ENCODE data around the gene HDAC9.

HDAC9 gene

DNA sequence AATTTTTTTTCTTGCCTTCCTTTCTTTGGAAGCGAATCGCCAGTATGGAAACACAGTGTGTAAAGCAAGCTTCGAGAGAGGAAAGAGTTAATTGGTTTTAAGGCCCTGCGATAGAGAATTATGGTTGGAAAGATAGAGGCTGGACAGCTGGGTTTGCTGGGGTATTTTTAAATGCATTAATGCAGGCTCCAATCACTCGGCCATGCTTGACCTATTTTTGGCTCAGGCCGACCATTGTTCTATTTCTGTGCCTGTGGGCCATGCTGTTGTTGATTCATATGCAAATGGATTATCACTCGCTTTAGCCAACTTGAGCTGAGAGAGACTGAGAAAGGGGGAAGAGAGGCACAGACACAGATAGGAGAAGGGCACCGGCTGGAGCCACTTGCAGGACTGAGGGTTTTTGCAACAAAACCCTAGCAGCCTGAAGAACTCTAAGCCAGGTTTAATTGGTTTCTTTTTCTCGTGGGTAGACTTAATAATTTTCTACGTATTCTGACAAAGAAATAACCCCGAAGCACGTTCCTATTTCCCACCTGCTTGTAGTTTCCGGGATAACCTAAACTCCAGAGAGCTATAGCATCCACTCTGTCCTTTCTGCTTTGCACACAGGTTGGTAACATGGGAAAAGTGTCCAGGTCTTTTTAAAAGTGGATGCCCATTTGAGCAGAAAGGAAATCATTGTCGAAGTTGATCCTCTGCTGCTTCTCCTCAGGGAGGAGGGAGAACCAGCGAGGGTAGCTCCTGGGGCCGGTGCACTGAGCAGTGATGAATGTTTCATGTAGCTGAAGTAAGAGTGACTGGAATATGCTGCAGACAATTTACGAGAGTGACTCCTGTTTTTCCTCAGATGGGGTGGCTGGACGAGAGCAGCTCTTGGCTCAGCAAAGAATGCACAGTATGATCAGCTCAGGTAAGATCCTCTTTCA is at the start of gene HDAC9:
TSS of gene HDAC9 (plus strand) at position 338 of the 929 bp plus-strand sequence. CDS start at position 892, 554 bp downstream.
- peak; percentile 94 for DNase-seq (ENCODE audit: low spot score)

DNA sequence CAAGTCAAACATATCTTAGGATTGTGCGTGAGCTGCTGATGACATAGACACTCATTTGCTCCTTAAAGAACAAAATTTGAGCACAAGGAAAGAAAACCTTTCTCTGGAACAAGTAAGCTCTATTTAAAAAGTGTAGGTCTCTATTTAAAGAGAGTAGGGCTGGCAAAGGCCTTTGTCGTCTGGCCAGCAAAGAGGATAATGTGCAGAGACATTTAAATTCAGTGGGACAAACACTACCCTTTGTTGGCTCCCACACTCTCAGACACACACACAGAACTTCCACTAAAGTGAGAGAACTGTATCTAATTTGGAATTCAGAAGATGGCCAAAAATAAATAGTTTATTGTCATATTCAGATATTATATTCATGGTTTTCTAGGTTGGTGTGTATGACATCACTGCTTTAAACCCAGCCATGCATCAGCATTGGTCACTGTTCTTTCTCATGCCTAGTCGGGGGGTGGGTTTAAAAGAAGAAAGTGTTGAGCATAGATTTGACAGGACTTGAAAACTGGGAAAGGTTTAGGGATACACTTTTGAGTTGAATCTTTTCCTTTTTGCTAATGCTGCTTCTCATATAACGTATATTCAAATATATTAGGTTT is 49.5 kb upstream of the HDAC9 start:
- no peak for DNase-seq (ENCODE audit: low spot score)

DNA sequence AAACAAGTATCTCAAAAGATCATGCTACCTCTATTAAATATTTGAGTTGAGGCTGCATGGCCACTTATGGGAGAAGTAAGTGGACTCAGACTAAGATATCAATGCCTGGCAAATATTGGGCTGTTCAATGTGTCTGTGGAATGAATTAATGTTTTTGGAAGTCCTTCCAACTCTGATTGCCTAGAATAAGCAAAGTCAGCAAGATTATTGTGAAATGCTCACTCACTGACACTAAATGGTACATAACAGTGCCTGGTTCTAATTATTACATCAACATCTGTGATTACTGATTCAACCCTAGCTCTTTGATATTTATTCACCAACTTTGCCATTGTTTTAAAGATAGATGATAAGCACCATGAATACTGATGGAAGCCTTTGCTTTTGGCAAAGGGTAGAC is 45.5 kb upstream of the HDAC9 start:
- no peak for DNase-seq (ENCODE audit: low spot score)

DNA sequence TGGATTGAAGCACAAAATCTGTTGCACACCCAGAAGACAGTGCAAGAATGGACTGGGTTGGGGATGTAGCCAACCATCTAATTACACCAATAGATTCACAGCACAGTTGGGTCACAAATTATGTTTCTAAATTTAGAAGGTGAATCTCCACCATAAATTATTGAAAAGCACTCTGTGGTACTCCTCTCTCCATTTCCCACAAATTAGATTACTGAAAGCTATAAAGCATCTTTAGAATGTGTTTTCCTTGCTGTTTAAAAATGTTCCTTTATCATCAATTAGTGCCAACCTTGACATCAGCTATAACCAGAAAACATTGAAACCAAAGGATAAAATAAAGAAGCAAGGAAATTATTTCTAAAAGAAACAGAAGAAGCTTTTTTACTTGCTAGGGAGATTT is 39.9 kb upstream of the HDAC9 start:
- no peak for DNase-seq (ENCODE audit: low spot score)

DNA sequence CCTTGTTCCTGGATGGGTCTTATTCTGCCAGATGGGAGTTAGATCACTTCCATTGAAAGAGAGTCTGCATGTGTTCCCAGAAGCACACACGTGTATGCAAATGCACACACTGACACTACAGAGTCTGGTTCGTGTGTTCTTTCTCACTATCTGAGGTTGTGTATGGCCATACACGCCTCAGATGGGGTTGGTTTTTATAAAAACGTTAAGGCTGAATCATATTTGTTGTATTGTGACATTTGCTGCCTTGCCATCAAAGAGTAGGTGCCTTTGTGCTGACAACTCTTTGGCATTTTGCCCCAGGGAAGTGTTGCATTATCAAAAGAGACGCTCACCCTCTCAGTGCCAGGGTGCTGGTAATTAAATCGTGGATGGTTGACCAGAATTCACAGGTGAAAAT is 37.7 kb upstream of the HDAC9 start:
- no peak for DNase-seq (ENCODE audit: low spot score)

DNA sequence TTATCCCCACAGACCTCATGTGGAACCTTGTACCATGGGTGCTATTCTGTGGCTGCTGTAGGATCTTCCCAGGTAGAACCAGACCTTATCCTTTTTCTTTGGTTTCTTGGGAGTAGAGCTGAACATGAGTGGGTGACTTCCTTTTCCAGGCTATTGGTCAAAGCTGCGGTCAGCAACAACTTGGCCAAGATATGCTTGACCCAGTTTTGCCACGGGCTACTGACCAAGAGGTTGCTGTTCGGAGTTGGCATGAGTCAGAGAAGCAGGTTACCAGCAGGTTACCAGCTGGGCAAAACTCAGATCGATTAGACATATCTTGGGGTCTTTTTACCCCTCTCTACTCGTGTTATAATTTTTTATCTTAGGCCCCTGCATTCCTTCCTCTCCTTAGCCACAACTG is 36.7 kb upstream of the HDAC9 start:
- no peak for DNase-seq (ENCODE audit: low spot score)

DNA sequence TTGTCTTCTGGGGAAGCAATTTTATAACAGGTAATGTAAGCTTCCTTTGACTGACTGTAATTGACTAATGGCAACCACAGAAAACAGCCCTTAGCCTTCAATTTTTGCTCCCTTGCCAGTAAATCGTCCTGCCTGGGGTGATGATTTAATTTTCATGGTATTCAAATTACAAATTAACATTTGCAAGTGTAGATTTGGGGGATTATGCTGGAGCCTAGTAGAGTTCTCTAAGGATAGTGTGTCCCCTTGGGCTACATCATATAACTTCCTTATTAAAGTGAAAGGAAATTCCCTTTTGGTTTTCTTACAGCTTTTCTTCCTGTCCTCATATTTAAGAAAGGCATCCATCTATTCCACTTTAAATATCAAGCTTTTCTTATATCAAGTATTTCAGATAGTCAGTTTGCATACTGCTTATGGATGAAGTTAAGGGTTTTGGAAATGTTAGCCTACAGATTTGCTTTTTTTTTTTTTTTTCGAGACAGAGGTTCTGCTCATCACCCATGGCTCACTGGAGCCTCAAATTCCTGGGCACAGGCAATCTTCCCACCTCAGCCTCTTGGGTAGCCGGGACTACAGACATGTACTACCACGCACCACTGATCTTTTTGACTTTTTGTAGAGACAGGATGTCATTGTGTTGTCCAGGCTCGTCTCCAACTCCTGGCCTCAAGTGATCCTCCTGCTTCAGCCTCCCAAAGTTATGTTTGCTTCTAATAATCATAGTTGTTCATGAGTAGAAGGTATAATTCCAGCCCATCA is 35.9 kb upstream of the HDAC9 start:
- DNase-seq (ENCODE audit: low spot score), result no peak

DNA sequence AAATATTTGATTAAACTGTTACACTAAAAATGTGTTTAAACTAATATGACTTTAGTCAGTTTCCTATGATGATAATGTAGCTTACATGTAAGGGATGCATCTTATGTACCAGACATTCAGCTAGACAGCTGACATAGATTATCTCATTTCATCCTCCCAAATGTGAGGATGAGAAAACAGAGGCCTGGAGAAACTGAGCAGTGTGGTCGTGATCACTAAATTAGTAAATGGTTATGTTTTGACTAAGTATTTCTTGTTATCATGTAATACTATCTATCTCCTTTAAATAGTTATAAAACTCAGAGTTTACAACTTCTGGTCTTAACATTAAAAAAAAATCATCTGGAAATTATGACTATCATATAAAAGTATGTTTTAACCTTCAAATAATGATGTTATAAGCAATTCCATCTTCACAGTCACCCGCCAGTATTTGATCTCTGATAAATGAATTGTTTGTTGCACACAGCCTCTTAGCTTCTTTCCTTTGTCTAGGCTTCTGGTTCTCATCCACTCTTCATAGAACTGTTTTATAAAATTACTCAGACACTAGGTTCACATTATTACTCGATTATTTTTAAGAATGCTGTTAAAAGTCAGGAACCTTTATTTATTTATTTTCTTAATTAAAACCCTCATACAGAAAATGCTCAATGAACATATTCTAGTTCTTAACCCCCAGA is 33.6 kb upstream of the HDAC9 start:
- DNase-seq (ENCODE audit: low spot score), result no peak

DNA sequence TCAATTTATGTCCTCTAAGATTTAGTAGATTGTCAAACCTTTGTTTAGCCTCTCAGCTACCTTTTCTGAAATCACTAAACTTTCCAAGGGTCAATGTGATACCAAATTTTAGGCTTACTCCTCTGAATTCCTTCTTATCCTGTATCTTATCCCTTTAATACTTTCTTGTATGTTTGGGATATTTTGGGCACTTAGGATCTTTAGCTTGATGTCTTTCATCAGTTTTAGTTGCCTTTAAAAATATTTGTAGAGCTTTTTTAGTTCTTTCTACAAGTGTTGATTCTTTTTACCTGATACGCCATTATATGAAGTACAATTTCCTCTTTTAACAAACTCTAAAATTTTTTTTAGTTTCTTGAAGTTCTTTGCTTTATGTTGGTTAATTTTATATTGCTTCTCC is 30.7 kb upstream of the HDAC9 start:
- no peak for DNase-seq (ENCODE audit: low spot score)

DNA sequence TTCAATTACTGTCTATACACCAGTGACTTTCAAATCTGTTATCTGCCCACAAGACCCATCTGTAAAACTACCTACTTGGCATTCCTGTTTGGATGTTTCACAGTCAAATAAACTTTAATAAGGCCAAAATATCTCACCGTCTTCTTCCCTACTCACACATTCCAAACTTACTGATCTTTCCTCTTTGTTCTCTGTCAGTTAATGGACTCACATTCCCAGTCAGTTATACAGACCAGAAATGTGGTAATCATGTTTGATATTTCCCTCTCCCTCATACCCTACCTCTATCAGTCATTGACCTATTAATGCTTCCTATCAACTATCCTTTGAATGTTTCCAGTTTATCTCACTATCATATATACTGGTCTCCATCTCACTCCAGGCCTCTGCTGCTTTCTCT is 28.5 kb upstream of the HDAC9 start:
- no peak for DNase-seq (ENCODE audit: low spot score)

DNA sequence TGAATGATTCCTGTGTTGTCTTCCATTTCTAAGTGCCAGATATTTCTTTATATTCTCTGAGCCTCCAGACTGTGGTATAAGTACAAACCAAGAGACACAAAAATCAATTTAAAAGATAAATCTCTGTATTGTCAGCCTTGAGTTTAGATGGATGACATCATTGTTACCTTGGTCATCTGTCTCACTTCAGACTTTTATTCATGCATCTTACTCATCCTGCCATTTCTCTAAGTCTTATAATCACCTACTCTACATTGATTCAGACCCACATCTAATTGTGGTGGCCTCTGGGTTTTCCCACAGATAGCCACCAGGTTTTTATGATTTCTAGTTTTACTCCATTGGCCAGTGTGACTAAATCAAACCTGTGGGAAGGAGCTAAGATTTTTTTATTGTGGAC is 26.8 kb upstream of the HDAC9 start:
- no peak for DNase-seq (ENCODE audit: low spot score)

DNA sequence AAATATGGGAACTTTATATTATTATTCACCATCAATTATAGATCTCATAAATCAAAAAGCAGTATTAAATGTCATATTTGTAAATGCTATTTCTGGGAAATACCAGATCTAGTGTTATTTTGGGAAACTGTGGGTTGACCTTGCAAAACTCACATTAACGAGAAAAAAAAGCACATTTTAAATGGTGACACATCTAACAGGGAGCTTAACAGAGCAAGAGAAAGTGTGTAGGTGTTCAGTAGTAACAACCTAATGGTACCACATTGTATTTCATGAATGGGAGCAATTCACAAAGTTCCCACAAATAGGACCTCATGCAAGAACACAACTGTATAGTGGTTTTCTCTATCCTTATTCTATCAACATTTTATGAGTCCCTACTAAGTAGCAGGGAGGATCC is 26.2 kb upstream of the HDAC9 start:
- DNase-seq (ENCODE audit: low spot score), result no peak

DNA sequence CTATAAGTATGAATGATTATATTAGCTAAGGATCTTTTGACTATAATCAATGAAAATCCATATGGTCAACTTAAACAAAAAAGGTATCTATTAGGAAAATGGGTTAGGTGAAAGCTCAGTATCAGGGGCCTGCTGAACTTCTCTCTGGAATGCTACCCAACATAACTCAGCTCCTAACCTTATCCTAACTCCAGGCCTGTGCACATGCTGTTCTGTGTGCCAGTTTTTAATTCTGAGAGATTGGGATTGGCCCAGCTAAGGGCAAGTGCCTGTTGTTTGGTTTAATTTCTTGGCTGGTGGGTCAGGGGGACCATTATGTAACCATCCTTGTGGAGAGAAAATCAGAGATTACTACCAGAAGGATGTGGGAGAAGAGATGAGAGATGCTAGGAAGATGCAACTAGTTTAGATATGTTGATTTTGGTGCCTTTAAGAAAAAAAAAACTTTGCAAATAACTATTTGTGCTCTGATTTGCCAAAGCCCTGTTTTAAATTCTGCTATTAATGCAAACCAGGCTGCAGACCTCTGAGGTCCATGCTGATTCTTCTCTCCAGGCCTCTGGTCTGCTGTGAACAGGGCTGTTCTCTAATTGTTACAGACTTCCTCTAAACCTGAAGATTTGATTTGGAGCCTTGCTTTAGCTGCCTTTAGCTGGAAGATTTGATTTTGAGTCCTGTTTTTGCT is 23.9 kb upstream of the HDAC9 start:
- DNase-seq (ENCODE audit: low spot score), result no peak

DNA sequence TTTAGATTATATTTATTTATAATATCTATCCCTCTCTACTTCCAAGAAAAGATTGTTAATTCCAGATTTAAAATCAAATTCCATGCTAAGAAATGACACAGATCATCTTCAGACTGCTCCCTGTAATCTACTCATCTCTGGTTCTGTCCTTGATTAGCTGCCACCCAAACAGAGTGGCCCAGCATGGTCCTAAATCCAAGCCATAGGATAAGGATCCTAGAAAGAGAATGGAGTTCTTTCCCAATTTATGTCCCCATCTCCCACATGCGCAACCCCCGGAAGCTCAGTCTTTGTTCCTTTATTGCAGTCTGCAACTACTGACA is 23.4 kb upstream of the HDAC9 start:
- no peak for DNase-seq (ENCODE audit: low spot score)

DNA sequence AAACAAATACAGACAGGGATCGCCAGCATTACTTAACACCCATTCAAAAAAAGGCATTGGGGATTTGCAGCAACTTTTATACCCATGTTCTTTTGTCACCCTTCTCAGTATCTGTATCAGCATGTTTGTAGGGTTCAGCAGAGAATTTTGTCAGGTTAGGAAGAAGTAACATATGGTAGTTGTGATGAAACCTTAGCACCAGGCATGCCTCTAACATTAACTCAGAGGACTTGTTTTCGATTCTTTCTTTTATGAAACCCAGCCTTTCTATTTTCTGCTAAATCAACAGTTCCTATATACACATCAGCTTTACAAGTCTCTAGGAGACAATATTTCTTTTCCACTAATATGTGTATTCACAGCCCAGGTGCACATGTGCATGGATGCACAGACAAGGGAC is 22.4 kb upstream of the HDAC9 start:
- DNase-seq (ENCODE audit: low spot score), result no peak

DNA sequence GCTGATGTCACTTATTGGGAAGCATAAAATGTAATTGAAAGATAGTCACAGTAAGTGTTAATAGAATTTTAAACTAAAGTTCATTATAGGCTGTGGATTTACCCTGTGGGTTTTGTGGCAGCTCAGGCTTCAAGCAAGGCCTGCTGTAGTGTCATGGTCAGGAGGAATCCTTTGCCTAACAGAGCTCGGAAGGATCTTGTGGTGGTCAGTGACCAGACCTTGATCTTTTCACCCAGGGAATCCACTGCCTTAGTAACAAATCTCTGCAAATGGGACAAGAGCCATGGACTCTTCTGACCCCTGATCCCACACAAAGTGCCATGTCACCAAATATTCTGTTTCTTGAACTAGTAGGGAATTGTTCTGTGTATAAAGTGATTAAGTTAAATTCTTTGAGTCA is 20.6 kb upstream of the HDAC9 start:
- DNase-seq (ENCODE audit: low spot score), result peak; percentile 29

DNA sequence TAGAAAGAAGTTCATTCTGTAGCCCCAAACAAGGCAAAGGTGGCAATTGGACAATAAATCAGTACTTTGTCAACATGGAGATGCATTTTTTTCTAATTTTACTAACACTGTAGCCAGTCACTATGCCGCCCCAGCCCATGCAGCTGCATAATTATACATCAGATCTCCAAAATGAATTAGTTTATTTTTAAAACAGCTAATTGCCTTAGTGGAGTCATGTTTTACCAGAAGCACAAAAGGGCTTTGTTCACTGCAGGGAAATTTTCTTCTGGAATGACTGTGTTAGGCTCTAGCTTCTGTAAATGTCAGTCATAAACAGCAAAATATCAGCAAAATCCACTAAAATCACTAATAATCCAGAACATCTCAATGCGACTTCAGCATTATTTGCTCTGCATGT is 20.1 kb upstream of the HDAC9 start:
- peak; percentile 87 for DNase-seq (ENCODE audit: low spot score)

DNA sequence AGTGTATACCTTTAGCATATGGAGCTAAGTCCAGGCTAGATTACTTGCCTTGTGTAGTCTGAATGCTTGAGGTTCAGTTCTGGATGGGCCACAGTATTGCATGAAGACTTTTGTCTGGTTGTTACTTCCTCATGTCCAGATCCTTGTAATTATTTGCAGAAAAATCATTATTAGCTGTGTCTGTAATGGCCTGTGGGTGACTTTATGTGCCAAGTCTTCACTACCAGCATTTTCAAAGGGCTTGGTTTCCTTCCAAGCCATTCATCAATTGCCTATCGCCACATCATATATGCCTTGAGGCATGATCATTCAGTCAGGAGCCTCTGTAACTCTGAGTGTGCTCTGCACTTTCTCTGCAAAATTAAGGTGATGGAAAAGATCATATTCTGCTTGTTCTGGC is 13.8 kb upstream of the HDAC9 start:
- DNase-seq (ENCODE audit: low spot score), result no peak

DNA sequence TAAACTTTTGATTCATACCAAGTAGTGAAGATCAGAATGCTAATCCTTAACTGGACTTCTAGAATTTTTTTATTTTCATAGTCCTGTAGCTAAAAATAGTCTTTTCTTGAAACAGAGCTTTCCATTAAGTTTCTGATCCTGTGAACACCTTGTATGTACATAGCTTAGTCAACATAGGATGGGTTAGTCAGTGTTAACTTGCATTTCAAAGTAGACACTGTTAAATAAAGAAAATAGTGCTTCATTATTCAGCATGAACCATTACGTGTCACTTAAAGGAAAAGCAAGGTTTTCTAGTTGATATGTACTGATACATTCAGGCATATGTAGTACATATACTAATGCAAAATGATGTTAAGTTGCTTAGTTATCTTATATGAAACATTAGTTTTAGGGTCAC is 7.5 kb upstream of the HDAC9 start:
- no peak for DNase-seq (ENCODE audit: low spot score)

DNA sequence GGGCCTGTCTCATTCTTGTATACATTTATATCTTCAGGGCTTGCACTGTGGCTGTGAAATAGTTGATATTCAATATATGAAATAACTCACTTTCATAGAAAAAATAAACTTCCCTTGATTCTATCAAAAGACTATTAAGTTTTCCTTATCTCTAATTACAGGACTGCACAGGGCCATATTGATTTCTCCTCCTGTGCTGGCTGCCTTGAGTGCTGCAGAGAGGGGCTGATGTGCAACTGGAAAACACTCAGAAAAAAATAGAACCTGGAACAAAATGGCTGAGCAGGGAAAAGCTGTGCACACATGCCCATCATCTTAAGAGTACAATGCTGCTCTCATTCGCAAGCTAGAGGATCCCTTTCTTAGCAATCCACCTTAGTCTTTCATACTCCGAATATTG is 5.9 kb upstream of the HDAC9 start:
- DNase-seq (ENCODE audit: low spot score), result no peak

DNA sequence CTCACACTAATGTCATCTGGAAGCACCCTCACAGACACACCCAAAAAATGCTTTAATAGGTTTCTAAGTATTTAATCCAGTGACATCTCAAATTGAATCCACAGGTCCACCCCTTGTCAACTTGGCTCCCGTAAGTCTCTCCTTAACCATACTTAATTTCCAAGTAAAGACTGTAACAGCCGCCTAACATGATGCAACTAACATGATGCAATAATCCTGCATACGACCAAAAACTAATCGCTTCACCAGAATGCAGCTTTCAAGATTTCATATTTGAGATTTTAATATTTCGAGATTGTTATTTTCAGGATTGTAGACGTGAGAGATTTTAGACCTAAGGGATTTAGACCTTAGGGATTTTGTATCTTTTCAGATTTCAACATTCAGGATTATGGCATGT is 3.7 kb upstream of the HDAC9 start:
- no peak for DNase-seq (ENCODE audit: low spot score)

DNA sequence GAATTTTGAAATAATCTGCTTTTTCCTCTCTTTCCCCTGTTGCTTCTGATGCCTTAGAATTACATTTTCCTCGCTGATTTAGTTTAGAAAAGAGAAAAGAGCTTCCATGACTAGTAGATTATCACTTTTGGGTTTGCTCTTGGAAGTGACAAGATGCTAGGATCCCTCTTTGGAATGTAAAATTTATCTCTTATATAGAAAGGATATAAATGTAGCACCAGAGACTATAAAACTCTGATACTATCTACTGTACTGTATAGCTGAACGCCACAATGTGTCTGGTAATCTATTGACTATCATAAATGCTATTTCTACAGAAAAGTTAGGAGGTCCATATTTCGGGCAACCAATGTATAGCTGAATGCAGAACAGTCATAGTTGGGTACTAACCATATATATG is 1.1 kb upstream of the HDAC9 start:
- DNase-seq (ENCODE audit: low spot score), result peak; percentile 48
